Rectal smooth muscle tissue (tissue), 1 donor: ENCODE data around the gene LHX5.
A peak's percentile ranks its signal among the peaks of the same experiment; 100 is the strongest.

ENCODE experiments used
- H3K27ac ChIP-seq: one replicate; pipeline ENCODE4 v1.7.0; 2013; ENCODE audit warnings: low read depth, low read length, inconsistent platforms
- H3K27me3 ChIP-seq: one replicate; pipeline ENCODE4 v1.7.0; 2013; ENCODE audit warnings: low read length; ENCODE audit not compliant: control insufficient read depth, insufficient read depth
- H3K36me3 ChIP-seq: one replicate; pipeline ENCODE4 v1.7.0; 2013; ENCODE audit warnings: low read length; ENCODE audit not compliant: control insufficient read depth, insufficient read depth
- H3K4me1 ChIP-seq: one replicate; pipeline ENCODE4 v1.7.0; 2013; ENCODE audit warnings: low read length; ENCODE audit not compliant: control insufficient read depth, insufficient read depth
- H3K4me3 ChIP-seq: one replicate; pipeline ENCODE4 v1.7.0; 2013; ENCODE audit warnings: low read length
- H3K9ac ChIP-seq: one replicate; pipeline ENCODE4 v1.7.0; 2013; ENCODE audit warnings: low read length

The LHX5 gene

GRCh38 chr12:113422886-113423669, 48.6 kb downstream of the LHX5 start:
- H3K4me3 ChIP-seq = peak overlapping the region; percentile 64
- H3K4me1 ChIP-seq = no peaks in the 10 kb centered on the region
- H3K36me3 ChIP-seq = no peaks in the 10 kb centered on the region
- peaks cover 7% of the 10 kb centered on the region for H3K27me3 ChIP-seq
- peak overlapping the region; percentile 26 for H3K9ac ChIP-seq
- H3K27ac ChIP-seq = no peak overlapping the region

- H3K36me3 ChIP-seq = no peaks in the 10 kb centered on the region
- H3K4me1 ChIP-seq = no peaks in the 10 kb centered on the region
- H3K9ac ChIP-seq = peak within 1 kb of the TSS; percentile 26
- H3K4me3 ChIP-seq = peak within 1 kb of the TSS; percentile 64
- H3K27ac ChIP-seq = no peak within 1 kb of the TSS
- H3K27me3 ChIP-seq = no peaks in the 10 kb centered on the region
These were observed 49.4 kb downstream of the LHX5 start, which contains the start of gene SDSL for GRCh38 chr12:113422030-113422885. TSS of gene SDSL (plus strand) at chr12:113422380. CDS start at chr12:113427983, 5,603 bp downstream.

GRCh38 chr12:113420996-113421595, 50.6 kb downstream of the LHX5 start:
- Histone ChIP-seq H3K27me3 (no peaks in the 10 kb centered on the region), H3K9ac (no peak overlapping the region), H3K4me1 (no peaks in the 10 kb centered on the region), H3K27ac (no peak overlapping the region), H3K4me3 (no peak overlapping the region), H3K36me3 (no peaks in the 10 kb centered on the region)

- H3K9ac ChIP-seq = no peak overlapping the region
- H3K27ac ChIP-seq = no peak overlapping the region
- H3K4me1 ChIP-seq = no peaks in the 10 kb centered on the region
These were observed 53.3 kb downstream of the LHX5 start for GRCh38 chr12:113418213-113418879.

GRCh38 chr12:113416091-113416754, 55.4 kb downstream of the LHX5 start:
- H3K9ac ChIP-seq = no peak overlapping the region
- no peaks in the 10 kb centered on the region for H3K27me3 ChIP-seq
- H3K36me3 ChIP-seq = no peaks in the 10 kb centered on the region
- no peak overlapping the region for H3K27ac ChIP-seq
- no peaks in the 10 kb centered on the region for H3K4me1 ChIP-seq
- H3K4me3 ChIP-seq = no peak overlapping the region

More at GRCh38 chr12:113418213-113418879, 53.3 kb downstream of the LHX5 start:
- H3K4me3 ChIP-seq = no peak overlapping the region
- H3K36me3 ChIP-seq = no peaks in the 10 kb centered on the region
- H3K27me3 ChIP-seq = no peaks in the 10 kb centered on the region

GRCh38 chr12:113414519-113415038, 57.1 kb downstream of the LHX5 start:
- Histone ChIP-seq H3K9ac (no peak overlapping the region), H3K4me3 (no peak overlapping the region), H3K27ac (no peak overlapping the region), H3K27me3 (no peaks in the 10 kb centered on the region), H3K36me3 (no peaks in the 10 kb centered on the region), H3K4me1 (no peaks in the 10 kb centered on the region)

- Histone ChIP-seq H3K4me3 (no peak overlapping the region), H3K36me3 (no peaks in the 10 kb centered on the region), H3K27ac (no peak overlapping the region), H3K9ac (no peak overlapping the region), H3K4me1 (no peaks in the 10 kb centered on the region), H3K27me3 (no peaks in the 10 kb centered on the region)
These were observed 58.2 kb downstream of the LHX5 start for GRCh38 chr12:113413488-113413939.
